Smooth muscle cell (in vitro differentiated cells): ENCODE measurements around the gene VIPR1. TPM values are rescaled to one million over a fixed set of nuclear protein-coding genes. Genes with fewer than 3 reads are reported as not detected.

Experiments used
- DNase-seq: peaks from one replicate; lab custom pipeline; 2025; ENCODE audit not compliant: unreplicated experiment; lab: John Stamatoyannopoulos, UW
- H2AFZ ChIP-seq: fragments of 200-600 bp; sonication (generic); 2 replicates; pipeline ENCODE4 v1.6.0; 2016; ENCODE audit warnings: antibody characterized with exemption, low read depth, mild to moderate bottlenecking
- H3F3A ChIP-seq: fragments of 200-600 bp; sonication (generic); 2 replicates; pipeline ENCODE4 v1.6.0; 2017; ENCODE audit warnings: antibody characterized with exemption, low read depth
- H3K27ac ChIP-seq: fragments of 200-600 bp; sonication (generic); 2 replicates; pipeline ENCODE4 v1.5.1; 2016; ENCODE audit warnings: low read depth, mild to moderate bottlenecking
- H3K27me3 ChIP-seq: fragments of 200-600 bp; sonication (generic); 2 replicates; pipeline ENCODE4 v1.6.1; 2016; ENCODE audit warnings: low read depth, mild to moderate bottlenecking
- H3K36me3 ChIP-seq: fragments of 200-600 bp; sonication (generic); 2 replicates; pipeline ENCODE4 v1.5.1; 2016; ENCODE audit warnings: low read depth
- H3K4me1 ChIP-seq: fragments of 200-600 bp; sonication (generic); 2 replicates; pipeline ENCODE4 v1.5.1; 2016; ENCODE audit warnings: low read depth
- H3K4me2 ChIP-seq: fragments of 200-600 bp; sonication (generic); 2 replicates; pipeline ENCODE4 v1.6.0; 2016; ENCODE audit warnings: mild to moderate bottlenecking
- H3K4me3 ChIP-seq: fragments of 200-600 bp; sonication (generic); 2 replicates; pipeline ENCODE4 v1.5.1; 2016; ENCODE audit warnings: mild to moderate bottlenecking
- H3K79me2 ChIP-seq: fragments of 200-600 bp; sonication (generic); 2 replicates; pipeline ENCODE4 v1.6.0; 2016; ENCODE audit warnings: low read depth, mild to moderate bottlenecking
- H3K9ac ChIP-seq: fragments of 200-600 bp; sonication (generic); 2 replicates; pipeline ENCODE4 v1.6.0; 2016; ENCODE audit warnings: low read depth
- H3K9me3 ChIP-seq: fragments of 200-600 bp; sonication (generic); replicated peaks from 2 replicates; pipeline ENCODE4 v1.5.1; 2016; ENCODE audit warnings: low read depth
- H4K20me1 ChIP-seq: fragments of 200-600 bp; sonication (generic); 2 replicates; pipeline ENCODE4 v1.6.0; 2016; ENCODE audit warnings: low read depth
- WGBS: methylation state at CpG from one replicate; pipeline ENCODE4 v1.1.7; 2016; ENCODE audit warnings: low lambda C conversion rate; 5-methylcytosine and 5-hydroxymethylcytosine counted together
- polyA plus RNA-seq: library from polyadenylated mRNA; unstranded; fragments of >200 nt; fragmentation: Nextera tagmentation; extraction: Ambion mirVana; gene quantifications from 2 replicates; pipeline ENCODE4 v1.2.1, GENCODE V29; 2016
- total RNA-seq: library from RNA; depleted of rRNA; stranded (reverse); fragments of >200 nt; gene quantifications from 2 replicates; pipeline ENCODE4 v1.2.3, GENCODE V29; 2014
- TF ChIP-seq, protein P1 (sequence below): fragments of 200-600 bp; sonication (generic); IDR thresholded peaks from 2 replicates; pipeline ENCODE4 v1.5.1; 2017; ENCODE audit warnings: borderline replicate concordance, mild to moderate bottlenecking, antibody characterized with exemption; ENCODE audit not compliant: insufficient read depth, poor library complexity, severe bottlenecking

The VIPR1 gene
- total and polyA plus RNA-seq, 2 experiments from 2014 or later: 0.86 to 1.3 TPM

DNA sequence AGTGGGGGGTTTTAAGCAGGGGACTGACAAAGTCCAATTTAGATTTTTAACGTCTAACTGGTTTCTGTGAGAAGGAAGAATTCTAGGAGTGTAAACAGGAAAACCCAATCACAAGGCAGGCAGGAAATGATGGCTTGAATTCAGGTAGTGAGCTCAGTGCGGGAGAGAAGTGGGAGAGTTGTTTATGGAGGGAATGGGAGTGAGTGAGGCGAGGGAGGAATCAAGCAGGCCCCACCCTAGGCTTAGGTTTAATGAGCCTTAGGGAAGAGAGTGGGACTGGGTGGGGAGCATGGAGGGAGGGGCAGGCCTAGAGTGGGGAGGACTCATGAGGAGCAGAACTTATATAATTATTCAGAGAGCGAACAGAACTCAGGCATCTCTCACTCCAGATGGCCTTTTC lies 17.9 kb downstream of the VIPR1 start:
- TF ChIP-seq, protein P1, sequence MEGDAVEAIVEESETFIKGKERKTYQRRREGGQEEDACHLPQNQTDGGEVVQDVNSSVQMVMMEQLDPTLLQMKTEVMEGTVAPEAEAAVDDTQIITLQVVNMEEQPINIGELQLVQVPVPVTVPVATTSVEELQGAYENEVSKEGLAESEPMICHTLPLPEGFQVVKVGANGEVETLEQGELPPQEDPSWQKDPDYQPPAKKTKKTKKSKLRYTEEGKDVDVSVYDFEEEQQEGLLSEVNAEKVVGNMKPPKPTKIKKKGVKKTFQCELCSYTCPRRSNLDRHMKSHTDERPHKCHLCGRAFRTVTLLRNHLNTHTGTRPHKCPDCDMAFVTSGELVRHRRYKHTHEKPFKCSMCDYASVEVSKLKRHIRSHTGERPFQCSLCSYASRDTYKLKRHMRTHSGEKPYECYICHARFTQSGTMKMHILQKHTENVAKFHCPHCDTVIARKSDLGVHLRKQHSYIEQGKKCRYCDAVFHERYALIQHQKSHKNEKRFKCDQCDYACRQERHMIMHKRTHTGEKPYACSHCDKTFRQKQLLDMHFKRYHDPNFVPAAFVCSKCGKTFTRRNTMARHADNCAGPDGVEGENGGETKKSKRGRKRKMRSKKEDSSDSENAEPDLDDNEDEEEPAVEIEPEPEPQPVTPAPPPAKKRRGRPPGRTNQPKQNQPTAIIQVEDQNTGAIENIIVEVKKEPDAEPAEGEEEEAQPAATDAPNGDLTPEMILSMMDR: no peak
- WGBS: 79% methylated on average over 4 of the region's 4 CpGs

GRCh38 chr3:42520906-42521305 lies 18.5 kb downstream of the VIPR1 start:
- H3K27ac ChIP-seq: no peak overlapping the region
- H3K4me3 ChIP-seq: no peak overlapping the region
- DNase-seq: no peak
- H3K79me2 ChIP-seq: no peaks in the 10 kb centered on the region
- H3K9ac ChIP-seq: no peak overlapping the region
- H3F3A ChIP-seq: no peaks in the 10 kb centered on the region
- WGBS: 95% methylated on average over 4 of the region's 4 CpGs
- H3K27me3 ChIP-seq: no peaks in the 10 kb centered on the region
- TF ChIP-seq, protein P1: no peak
- H3K4me2 ChIP-seq: no peak overlapping the region
- no peaks in the 10 kb centered on the region for H3K4me1 ChIP-seq
- H3K36me3 ChIP-seq: no peaks in the 10 kb centered on the region
- no peaks in the 10 kb centered on the region for H3K9me3 ChIP-seq
- no peak overlapping the region for H2AFZ ChIP-seq
- no peaks in the 10 kb centered on the region for H4K20me1 ChIP-seq

More for the DNA sequence above, 17.9 kb downstream of the VIPR1 start:
- no peak for DNase-seq
- no peaks in the 10 kb centered on the region for H3K27me3 ChIP-seq
- H3K4me1 ChIP-seq: no peaks in the 10 kb centered on the region
- H3K4me3 ChIP-seq: no peak overlapping the region
- H3K9ac ChIP-seq: no peak overlapping the region
- no peaks in the 10 kb centered on the region for H3K36me3 ChIP-seq
- H3K27ac ChIP-seq: no peak overlapping the region
- no peaks in the 10 kb centered on the region for H4K20me1 ChIP-seq
- no peak overlapping the region for H3K4me2 ChIP-seq
- no peak overlapping the region for H2AFZ ChIP-seq
- H3K9me3 ChIP-seq: no peaks in the 10 kb centered on the region
- H3K79me2 ChIP-seq: no peaks in the 10 kb centered on the region
- no peaks in the 10 kb centered on the region for H3F3A ChIP-seq

GRCh38 chr3:42524751-42525150 lies 22.3 kb downstream of the VIPR1 start:
- H3K4me2 ChIP-seq: no peak overlapping the region
- no peaks in the 10 kb centered on the region for H4K20me1 ChIP-seq
- no peaks in the 10 kb centered on the region for H3K4me1 ChIP-seq
- H3K27ac ChIP-seq: no peak overlapping the region
- TF ChIP-seq, protein P1: no peak
- no peaks in the 10 kb centered on the region for H3K79me2 ChIP-seq
- no peak overlapping the region for H3K9ac ChIP-seq
- no peak for DNase-seq
- no peaks in the 10 kb centered on the region for H3F3A ChIP-seq
- H3K4me3 ChIP-seq: no peak overlapping the region
- H2AFZ ChIP-seq: no peak overlapping the region
- WGBS: 93% methylated on average over 3 of the region's 3 CpGs
- no peaks in the 10 kb centered on the region for H3K36me3 ChIP-seq
- no peaks in the 10 kb centered on the region for H3K9me3 ChIP-seq
- no peaks in the 10 kb centered on the region for H3K27me3 ChIP-seq

DNA sequence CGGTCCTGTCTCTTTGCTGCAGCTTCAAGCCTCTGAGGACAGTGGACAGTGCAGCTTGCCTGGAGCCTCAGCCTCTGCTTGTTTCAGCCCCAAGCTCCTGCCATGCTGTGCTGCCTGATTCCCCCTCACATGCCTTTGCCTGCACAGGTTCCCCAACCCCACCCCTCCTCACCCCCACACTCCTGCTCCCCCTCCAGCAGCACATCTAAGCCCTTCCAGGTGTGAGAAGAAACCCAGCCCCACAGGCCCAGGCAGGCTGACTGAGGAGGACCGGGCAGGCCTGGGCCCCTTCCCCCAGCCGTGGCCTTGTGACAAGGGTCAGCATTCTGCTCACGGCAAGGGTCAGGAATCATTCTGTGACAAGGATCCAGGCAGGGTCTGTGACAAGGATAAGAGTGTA lies 22.8 kb downstream of the VIPR1 start:
- no peak overlapping the region for H3K27ac ChIP-seq
- H3K9me3 ChIP-seq: no peaks in the 10 kb centered on the region
- H3K79me2 ChIP-seq: no peaks in the 10 kb centered on the region
- no peaks in the 10 kb centered on the region for H3K36me3 ChIP-seq
- H4K20me1 ChIP-seq: no peaks in the 10 kb centered on the region
- H3K9ac ChIP-seq: no peak overlapping the region
- no peaks in the 10 kb centered on the region for H3F3A ChIP-seq
- H3K27me3 ChIP-seq: no peaks in the 10 kb centered on the region
- H3K4me1 ChIP-seq: no peaks in the 10 kb centered on the region
- no peak overlapping the region for H2AFZ ChIP-seq
- no peak for DNase-seq
- no peak overlapping the region for H3K4me3 ChIP-seq
- 77% methylated on average over 4 of the region's 4 CpGs for WGBS
- H3K4me2 ChIP-seq: no peak overlapping the region
- TF ChIP-seq, protein P1: no peak
